ENCODE data around the gene PRR7.

- TF ChIP-seq RAD21 (IDR thresholded peaks at IDR 0.05; ENCODE audit: low read depth) = no peak
- TF ChIP-seq EP300 (IDR thresholded peaks at IDR 0.05; ENCODE audit: borderline replicate concordance) = no peak
- TF ChIP-seq CREB1 (IDR thresholded peaks at IDR 0.05; ENCODE audit: low read depth) = no peak
- TF ChIP-seq MAX (IDR thresholded peaks at IDR 0.05) = no peak
- no peak for TF ChIP-seq TAF1 (IDR thresholded peaks at IDR 0.05; ENCODE audit: low read depth)
- TF ChIP-seq ZBTB7A (IDR thresholded peaks at IDR 0.05; ENCODE audit: low read depth) = no peak
- no peak for TF ChIP-seq TCF12 (IDR thresholded peaks at IDR 0.05; ENCODE audit: low read depth)
- TF ChIP-seq REST (IDR thresholded peaks at IDR 0.05; ENCODE audit: low read depth) = no peak
- no peak for TF ChIP-seq CEBPB (IDR thresholded peaks at IDR 0.05)
Observed at GRCh38 chr5:177437623-177438022, 9.0 kb upstream of the PRR7 start.

Data from Ishikawa (cell line).